ENCODE data around the gene FBXL16.

Gene FBXL16

GRCh38 chr16:679814-680624 lies 25.6 kb downstream of the FBXL16 start, which contains the start of gene STUB1 (continued):
- TF ChIP-seq ZNF645 (tag by site-specific recombination; IDR thresholded peaks at IDR 0.05) = no peak
- peak; percentile 56; the same call in 1 of the 2 replicates for TF ChIP-seq ZNF660 (tag by site-specific recombination; IDR thresholded peaks at IDR 0.05)
- peak; percentile 89 for TF ChIP-seq ZNF837 (tag by site-specific recombination; IDR thresholded peaks at IDR 0.05)
- peak; percentile 99 for TF ChIP-seq PATZ1 (tag by site-specific recombination; IDR thresholded peaks at IDR 0.05)
- no peak for TF ChIP-seq SALL2 (tag by site-specific recombination; IDR thresholded peaks at IDR 0.05; ENCODE audit: borderline replicate concordance)
- TF ChIP-seq ZNF121 (tag by site-specific recombination; IDR thresholded peaks at IDR 0.05) = no peak
- TF ChIP-seq ZNF76 (tag by site-specific recombination; IDR thresholded peaks at IDR 0.05; ENCODE audit: borderline replicate concordance, low read depth) = peak; percentile 55; the same call in 1 of the 2 replicates
- TF ChIP-seq ZXDB (tag by site-specific recombination; IDR thresholded peaks at IDR 0.05) = peak; percentile 49
- TF ChIP-seq ZNF48 (tag by site-specific recombination; IDR thresholded peaks at IDR 0.05) = no peak

GRCh38 chr16:678858-679813 lies 26.5 kb downstream of the FBXL16 start:
- H3K4me1 ChIP-seq (ENCODE audit: control insufficient read depth, insufficient read depth, low read length) = peaks cover 14% of the 10 kb centered on the region; the same call in 1 of the 2 replicates
- H3K4me3 ChIP-seq (ENCODE audit: low read depth, low read length) = peak overlapping the region; percentile 26
- POLR2A ChIA-PET = interaction anchor here (0.6 to 5.4 kb wide), 8 partner anchors 9 to 1027 kb away, joined by 3 to 57 read pairs (median 4); partner anchors contain the start of genes ANTKMT, CHTF18, MAPK8IP3 and RHOT2
- H3K27ac ChIP-seq (ENCODE audit: extremely low read depth, low read depth, low read length) = peak overlapping the region; percentile 79
- H3K36me3 ChIP-seq (ENCODE audit: control insufficient read depth in 2 of 2, insufficient read depth in 1 of 2, low read length in 2 of 2) = peaks cover 3 to 39% of the 10 kb centered on the region in 2 experiments; a peak in 1 of 3 replicates
- no peaks in the 10 kb centered on the region for H3K9me3 ChIP-seq (ENCODE audit: control insufficient read depth, insufficient read depth, low read depth, low read length)
- CTCF ChIA-PET = interaction anchor here (1.7 kb wide), 1 partner anchor 11 kb away, joined by 4 read pairs; the partner anchor contains the start of gene RHOT2
- TF ChIP-seq FEZF1 (tag by site-specific recombination; IDR thresholded peaks at IDR 0.05) (no peak), ZNF48 (tag by site-specific recombination; IDR thresholded peaks at IDR 0.05) (no peak), BCL6B (tag by site-specific recombination; IDR thresholded peaks at IDR 0.05) (no peak), ZNF549 (tag by site-specific recombination; IDR thresholded peaks at IDR 0.05) (no peak), PRDM4 (tag by site-specific recombination; IDR thresholded peaks at IDR 0.05) (peak; percentile 12; the same call in 1 of the 2 replicates), ZNF692 (tag by site-specific recombination; IDR thresholded peaks at IDR 0.05) (peak; percentile 99), KLF1 (tag by site-specific recombination; IDR thresholded peaks at IDR 0.05) (peak; percentile 92), BCL11B (tag by site-specific recombination; IDR thresholded peaks at IDR 0.05; ENCODE audit: low read depth) (no peak), ZNF362 (tag by site-specific recombination; IDR thresholded peaks at IDR 0.05) (no peak), ATF2 (tag by site-specific recombination; IDR thresholded peaks at IDR 0.05; ENCODE audit: low read depth) (no peak)

All from HEK293 (cell line).